ENCODE data around the gene ALDH9A1. TPM values are rescaled to one million over a fixed set of nuclear protein-coding genes. Genes with fewer than 3 reads are reported as not detected.

The ALDH9A1 gene
- total RNA-seq, 4 donors from 2014 or later = 42.6 to 73.1 (median 66.1) TPM

GRCh38 chr1:165647970-165648369 is 50.4 kb downstream of the ALDH9A1 start:
- whole genome bisulfite sequencing = 93% methylated on average over 4 of the region's 4 CpGs
- no peak overlapping the region for H3K27ac ChIP-seq (replicated peaks in 1 of 4)
- peaks cover 15 to 50% (median 34%) of the 10 kb centered on the region in 4 donors for H3K4me1 ChIP-seq
- H3K36me3 ChIP-seq = peaks cover 9 to 31% (median 27%) of the 10 kb centered on the region in 4 donors
- intact Hi-C loops (cut with DNase I) = no loop called here
- H3K9me3 ChIP-seq = no peaks in the 10 kb centered on the region
- H3K27me3 ChIP-seq = no peaks in the 10 kb centered on the region
- no peak overlapping the region for H3K4me3 ChIP-seq
- TF ChIP-seq POLR2AphosphoS5 (IDR thresholded peaks at IDR 0.05) = no peak
- TF ChIP-seq CTCF (IDR thresholded peaks at IDR 0.05) = no peak
- TF ChIP-seq EP300 (IDR thresholded peaks at IDR 0.05) = no peak
- TF ChIP-seq POLR2A (IDR thresholded peaks at IDR 0.05; ENCODE audit: low read depth) = no peak
- no peak for DNase-seq (ENCODE audit: extremely low spot score)

GRCh38 chr1:165647517-165647916 is 50.8 kb downstream of the ALDH9A1 start:
- peaks cover 9 to 27% (median 22%) of the 10 kb centered on the region in 4 donors for H3K36me3 ChIP-seq
- no peaks in the 10 kb centered on the region for H3K9me3 ChIP-seq
- H3K27ac ChIP-seq (replicated peaks in 1 of 4) = no peak overlapping the region
- DNase-seq (ENCODE audit: extremely low spot score) = no peak
- H3K27me3 ChIP-seq = no peaks in the 10 kb centered on the region
- intact Hi-C loops (cut with DNase I) = no loop called here
- H3K4me1 ChIP-seq = peaks cover 18 to 50% (median 35%) of the 10 kb centered on the region in 4 donors
- no peak overlapping the region for H3K4me3 ChIP-seq
- TF ChIP-seq POLR2AphosphoS5 (IDR thresholded peaks at IDR 0.05) (no peak), EP300 (IDR thresholded peaks at IDR 0.05) (no peak), CTCF (IDR thresholded peaks at IDR 0.05) (no peak), POLR2A (IDR thresholded peaks at IDR 0.05; ENCODE audit: low read depth) (no peak)

GRCh38 chr1:165645654-165646366 is 52.6 kb downstream of the ALDH9A1 start:
- intact Hi-C loops (cut with DNase I) = no loop called here
- Histone ChIP-seq H3K36me3 (peaks cover 1 to 12% (median 9%) of the 10 kb centered on the region in 4 donors), H3K4me1 (peaks cover 35 to 58% (median 51%) of the 10 kb centered on the region in 4 donors), H3K27ac (replicated peaks in 1 of 4) (no peak overlapping the region), H3K4me3 (no peak overlapping the region), H3K9me3 (no peaks in the 10 kb centered on the region), H3K27me3 (no peaks in the 10 kb centered on the region)
- peak; percentile 34 for DNase-seq (ENCODE audit: extremely low spot score)
- TF ChIP-seq POLR2AphosphoS5 (IDR thresholded peaks at IDR 0.05) = no peak
- no peak for TF ChIP-seq POLR2A (IDR thresholded peaks at IDR 0.05; ENCODE audit: low read depth)
- no peak for TF ChIP-seq CTCF (IDR thresholded peaks at IDR 0.05)
- TF ChIP-seq EP300 (IDR thresholded peaks at IDR 0.05) = no peak
- 76% methylated on average over 8 of the region's 8 CpGs for WGBS

- no peak for DNase-seq (ENCODE audit: extremely low spot score)
- H3K36me3 ChIP-seq = peaks cover 0 to 7% (median 2%) of the 10 kb centered on the region in 4 donors
- H3K9me3 ChIP-seq = no peaks in the 10 kb centered on the region
- no peak overlapping the region for H3K27ac ChIP-seq (replicated peaks in 1 of 4)
- no peaks in the 10 kb centered on the region for H3K27me3 ChIP-seq
- intact Hi-C loops (cut with DNase I) = no loop called here
- H3K4me1 ChIP-seq = peaks cover 45 to 67% (median 63%) of the 10 kb centered on the region in 4 donors
- H3K4me3 ChIP-seq = no peak overlapping the region
- no peak for TF ChIP-seq EP300 (IDR thresholded peaks at IDR 0.05)
- TF ChIP-seq CTCF (IDR thresholded peaks at IDR 0.05) = no peak
- TF ChIP-seq POLR2A (IDR thresholded peaks at IDR 0.05; ENCODE audit: low read depth) = no peak
- no peak for TF ChIP-seq POLR2AphosphoS5 (IDR thresholded peaks at IDR 0.05)
- 72% methylated on average over 2 of the region's 2 CpGs for WGBS
Observed at GRCh38 chr1:165644064-165644735, 54.2 kb downstream of the ALDH9A1 start.

Data from esophagus muscularis mucosa (tissue), 4 donors.